DLD1 (cell line): ENCODE measurements around the gene TSPAN13.
"Not testable (repeated sequence)": the region's sequence is repeated elsewhere in the genome, so short reads cannot be mapped to it uniquely, and the experiment has no call there.

Experiments
- in situ Hi-C: cut with HindIII; loops from 2 replicates; pipeline ENCODE4 v1.10.0; 2017; ENCODE audit warnings: low sequenced_read_pairs

TSPAN13 gene

DNA sequence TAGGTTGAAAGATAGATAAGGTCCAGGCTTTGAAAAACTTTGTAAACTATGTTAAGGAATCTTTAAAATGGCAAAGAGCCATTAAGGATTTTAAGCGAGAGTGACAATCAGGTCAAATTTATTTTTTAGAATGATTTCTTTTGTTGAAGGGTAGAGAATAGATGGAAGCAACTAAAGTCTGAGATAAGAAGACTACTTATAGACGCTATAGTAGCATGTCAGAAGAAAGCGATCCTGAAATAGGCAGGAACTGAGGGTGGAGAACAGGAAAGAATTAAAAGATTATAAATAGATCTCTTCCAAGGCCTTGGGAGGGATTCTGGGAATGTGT, 13.0 kb upstream of the TSPAN13 start:
- in situ Hi-C loops = no loop called here

DNA sequence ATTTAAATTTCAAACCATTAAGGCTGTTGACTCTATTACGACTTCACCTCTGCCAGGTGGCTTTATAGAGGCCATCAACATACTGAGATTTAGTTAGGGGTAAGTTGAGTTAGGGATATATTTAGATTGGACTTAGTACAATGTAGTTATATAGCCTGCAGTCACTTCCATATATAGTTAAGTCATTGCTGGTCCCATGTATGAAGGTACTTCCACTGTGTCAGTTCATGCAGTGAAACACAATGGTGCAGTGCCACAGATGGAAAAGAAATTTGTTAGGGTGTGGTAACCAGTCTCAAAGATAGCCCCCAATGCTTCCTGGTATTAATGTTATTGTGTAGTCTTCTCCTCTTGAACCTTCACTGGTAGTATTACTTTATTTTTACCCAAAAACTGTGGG, 12.6 kb upstream of the TSPAN13 start:
- in situ Hi-C loops = no loop called here

DNA sequence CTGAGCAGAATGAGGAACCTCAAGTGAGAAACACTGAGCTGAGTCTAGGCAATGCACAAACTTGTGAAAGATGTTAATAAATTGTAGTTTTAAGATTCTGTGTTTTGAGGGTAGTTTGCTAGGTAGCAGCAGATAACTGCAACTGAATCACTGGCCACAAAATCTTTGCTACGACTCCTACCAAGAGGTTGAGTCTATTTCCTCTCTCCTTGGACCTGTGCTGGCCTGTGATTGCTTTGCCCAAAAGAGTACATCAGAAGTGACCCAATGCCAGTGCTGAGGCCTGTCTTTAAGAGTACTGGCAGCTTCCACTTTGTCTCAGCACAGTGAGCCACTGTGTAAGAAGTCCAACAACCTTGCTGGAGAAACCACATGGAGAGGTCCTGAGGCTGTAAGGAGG, 11.9 kb upstream of the TSPAN13 start:
- in situ Hi-C loops = no loop called here

DNA sequence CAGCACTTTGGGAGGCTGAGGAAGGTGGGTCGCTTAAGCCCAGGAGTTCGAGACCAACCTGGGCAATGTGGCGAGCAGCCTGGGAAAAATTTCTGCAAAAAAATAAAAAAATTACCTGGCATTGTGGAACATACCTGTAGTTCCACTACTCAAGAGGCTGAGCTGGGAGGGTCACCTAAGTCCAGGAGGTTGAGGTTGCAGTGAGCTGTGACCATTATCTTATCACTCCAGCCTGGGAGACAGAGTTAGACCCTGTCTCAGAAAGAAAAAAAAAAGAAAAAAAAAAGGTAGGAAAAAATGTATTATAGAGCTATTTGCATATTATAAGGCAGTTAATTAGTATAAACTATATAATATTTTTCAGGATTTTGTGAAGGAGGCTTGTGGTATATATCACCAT, 11.0 kb upstream of the TSPAN13 start:
- in situ Hi-C loops = no loop called here

DNA sequence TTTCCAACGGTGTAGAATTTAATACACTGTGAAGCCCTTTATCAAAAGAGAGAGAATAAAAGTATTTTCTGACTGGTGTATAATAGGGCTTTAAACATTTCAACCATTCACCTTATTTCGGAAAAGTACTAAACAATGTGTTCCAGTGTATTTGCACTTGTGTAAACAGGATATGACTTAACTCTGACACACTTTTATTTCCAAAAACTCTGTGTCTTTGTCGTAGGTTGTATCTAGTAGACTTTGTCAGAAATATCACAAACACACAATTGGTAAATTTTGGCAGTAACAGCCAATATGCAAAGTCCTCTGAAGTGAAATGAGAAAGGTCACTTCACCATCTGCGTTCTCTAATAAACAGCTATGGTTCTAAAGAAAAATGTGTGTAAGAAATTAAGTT, 10.3 kb upstream of the TSPAN13 start:
- in situ Hi-C loops = no loop called here

DNA sequence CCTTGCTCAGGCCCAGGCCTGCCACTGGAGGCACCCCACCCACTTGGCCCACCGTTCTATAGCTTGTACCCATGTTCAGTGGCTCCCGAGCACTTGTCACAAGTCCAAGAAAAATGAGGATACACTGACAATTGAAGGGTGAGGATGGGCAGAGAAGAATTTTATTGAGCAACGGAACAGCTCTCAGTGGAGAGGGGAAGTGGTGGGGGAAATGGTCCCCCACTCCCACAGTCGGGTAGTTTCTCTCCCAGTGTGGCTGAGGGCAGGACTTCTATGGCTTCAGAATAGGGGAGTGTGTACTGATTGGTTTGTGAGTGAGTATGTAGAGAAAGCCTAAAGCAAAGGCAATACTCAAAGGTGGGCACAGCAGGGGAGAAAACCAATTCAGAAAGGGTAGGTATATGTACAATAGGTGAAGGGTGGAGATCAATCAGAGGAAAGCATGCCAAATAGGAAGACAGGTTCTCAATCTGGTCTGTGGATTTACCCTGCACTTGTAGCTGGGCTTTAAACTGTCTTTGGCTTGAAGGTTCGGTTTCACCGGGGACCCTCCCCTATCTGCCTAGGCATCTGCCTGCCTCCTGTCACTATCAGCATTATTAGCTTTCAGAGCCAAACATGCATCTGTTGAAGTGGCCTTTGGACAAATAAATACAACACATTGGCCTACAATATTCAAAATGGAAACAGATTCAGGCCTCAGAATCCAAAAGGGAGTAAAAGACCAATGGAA, 8.9 kb upstream of the TSPAN13 start:
- in situ Hi-C loops = no loop called here

DNA sequence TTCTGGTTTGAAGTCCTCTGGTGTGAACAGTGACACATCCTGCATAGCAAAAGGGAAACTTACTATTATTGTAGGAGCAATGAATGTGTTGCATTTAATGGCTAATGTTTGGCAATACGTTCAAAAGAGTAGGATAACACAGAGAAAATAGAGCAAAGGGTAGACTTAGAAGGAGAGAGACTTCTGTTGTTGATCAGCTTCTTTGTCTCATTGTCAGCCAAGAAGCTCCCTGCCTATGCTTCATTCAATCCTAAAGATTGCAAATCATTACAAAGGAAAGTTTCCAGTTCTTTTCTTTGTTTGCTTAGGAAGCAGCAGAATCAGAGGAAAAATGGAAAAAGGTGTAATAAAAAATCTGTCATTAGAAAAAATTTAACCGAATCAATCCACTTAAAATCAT, 7.9 kb upstream of the TSPAN13 start:
- in situ Hi-C loops = no loop called here

DNA sequence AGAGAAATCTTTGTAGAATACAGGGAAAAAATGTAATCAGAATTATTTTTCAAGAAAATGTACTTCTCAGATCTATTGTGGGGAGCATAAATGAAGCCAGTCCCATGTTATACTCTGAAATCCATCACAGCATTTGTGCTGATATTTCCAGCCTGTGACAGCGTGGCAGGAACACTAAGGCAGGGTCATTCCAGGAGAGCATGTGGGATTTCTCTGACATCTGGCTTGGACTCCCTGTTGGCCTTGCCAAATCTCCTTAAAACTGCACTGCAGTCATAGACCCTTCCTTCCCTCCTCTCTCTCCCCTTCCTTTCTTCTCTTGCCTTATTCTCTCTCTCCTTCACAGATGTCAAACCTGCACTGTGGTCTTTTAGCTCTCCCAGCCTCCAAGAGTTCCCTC, 6.5 kb upstream of the TSPAN13 start:
- in situ Hi-C loops = no loop called here

DNA sequence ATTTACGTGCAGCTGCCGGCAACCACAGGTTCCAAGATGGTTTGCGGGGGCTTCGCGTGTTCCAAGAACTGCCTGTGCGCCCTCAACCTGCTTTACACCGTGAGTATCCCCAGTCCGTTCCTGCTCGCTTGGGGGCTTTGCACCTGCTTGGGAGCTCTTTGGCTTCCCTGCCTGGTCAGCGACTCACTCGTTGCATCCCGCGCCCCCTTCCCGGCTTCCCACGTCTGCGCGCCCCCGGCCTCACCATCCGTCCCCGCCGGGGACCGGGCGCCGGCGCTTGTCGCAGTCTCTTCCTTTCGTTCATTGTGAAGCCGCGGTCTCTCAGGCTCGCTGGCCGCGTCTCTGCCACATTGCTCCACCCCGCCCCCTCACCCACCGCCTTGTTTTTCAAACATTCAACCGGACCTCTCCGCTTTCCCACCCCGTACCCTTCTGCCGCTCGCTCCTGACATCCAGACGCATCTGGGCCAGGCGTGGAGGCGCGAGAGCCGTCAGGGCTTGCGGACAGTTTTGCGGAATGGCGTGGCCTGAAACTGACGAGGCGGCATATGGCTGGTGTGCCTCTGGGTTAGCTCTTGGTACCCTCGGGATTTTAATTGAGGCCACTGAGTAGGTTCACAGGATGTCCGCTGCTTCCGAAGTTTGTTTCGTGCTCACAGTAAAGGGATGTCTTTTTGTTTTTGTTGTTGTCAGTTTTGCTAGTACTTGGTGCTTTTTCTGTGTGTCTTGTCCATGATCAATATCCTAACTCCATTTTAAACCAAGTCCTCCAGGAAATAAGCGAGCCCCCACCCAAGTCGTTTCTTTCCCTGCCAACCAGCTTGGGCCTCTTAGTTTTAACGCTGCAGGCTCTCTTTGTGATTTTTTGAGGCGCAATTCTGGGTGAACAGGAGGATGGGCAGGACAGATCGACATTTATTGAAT, 639 bp downstream of the TSPAN13 start:
- in situ Hi-C loops = no loop called here

DNA sequence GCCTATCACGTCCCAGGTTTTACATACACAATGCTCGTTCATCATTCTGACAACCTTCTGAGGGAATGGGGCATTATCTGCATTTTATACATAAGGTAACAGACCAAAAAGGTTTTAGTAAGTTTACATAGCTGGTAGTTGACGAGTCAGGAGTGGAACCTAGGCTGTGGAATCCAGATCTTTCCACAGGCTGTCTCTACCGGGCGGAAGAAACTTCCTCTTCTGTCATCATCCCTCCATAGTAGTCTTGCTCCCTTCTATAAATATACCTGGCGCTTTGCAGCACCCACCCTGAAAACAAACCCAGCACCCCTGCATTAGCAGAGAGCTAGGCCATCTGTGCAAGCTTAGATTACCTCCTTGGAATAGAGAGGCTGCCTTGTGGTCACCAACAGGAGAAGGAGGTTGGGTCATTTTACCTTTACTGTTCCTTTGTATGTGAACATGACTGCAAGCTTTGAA, 1.3 kb downstream of the TSPAN13 start:
- in situ Hi-C loops = no loop called here

DNA sequence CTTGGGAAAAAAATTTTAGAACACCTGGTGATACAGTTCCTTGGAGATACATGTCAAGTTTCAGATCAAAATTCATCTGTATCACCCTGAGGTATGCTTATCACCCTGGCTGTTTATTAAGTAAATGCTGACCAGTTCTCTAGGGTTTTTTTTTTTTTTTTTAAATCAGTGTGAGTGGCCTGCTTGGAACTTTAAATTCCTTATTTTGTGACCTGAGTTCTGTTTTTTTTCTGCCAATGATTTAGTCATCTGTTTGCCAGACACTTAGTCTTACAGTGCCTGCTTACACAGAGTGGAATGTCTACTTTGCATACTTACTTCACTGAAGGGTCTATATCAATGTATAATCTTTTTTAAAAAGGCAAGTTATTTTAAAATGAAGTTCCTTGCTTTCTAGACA, 1.8 kb downstream of the TSPAN13 start:
- in situ Hi-C loops = no loop called here

DNA sequence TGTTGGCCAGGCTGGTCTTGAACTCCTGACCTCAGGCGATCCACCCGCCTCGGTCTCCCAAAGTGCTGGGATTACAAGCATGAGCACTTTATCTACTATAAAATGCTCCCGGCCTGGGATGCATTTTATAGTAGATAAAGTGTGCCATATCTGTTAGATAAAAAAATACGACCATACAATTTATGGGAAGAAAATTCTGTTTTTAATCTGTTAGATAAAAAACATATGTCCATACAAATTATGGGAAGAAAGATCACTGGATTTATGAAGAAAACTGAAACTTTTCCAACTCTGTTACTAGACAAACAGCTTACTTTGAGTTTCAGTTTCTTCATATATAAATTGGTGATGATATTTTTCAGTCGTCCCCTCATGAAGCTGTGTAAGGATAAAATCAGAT, 4.5 kb downstream of the TSPAN13 start:
- in situ Hi-C loops = no loop called here

DNA sequence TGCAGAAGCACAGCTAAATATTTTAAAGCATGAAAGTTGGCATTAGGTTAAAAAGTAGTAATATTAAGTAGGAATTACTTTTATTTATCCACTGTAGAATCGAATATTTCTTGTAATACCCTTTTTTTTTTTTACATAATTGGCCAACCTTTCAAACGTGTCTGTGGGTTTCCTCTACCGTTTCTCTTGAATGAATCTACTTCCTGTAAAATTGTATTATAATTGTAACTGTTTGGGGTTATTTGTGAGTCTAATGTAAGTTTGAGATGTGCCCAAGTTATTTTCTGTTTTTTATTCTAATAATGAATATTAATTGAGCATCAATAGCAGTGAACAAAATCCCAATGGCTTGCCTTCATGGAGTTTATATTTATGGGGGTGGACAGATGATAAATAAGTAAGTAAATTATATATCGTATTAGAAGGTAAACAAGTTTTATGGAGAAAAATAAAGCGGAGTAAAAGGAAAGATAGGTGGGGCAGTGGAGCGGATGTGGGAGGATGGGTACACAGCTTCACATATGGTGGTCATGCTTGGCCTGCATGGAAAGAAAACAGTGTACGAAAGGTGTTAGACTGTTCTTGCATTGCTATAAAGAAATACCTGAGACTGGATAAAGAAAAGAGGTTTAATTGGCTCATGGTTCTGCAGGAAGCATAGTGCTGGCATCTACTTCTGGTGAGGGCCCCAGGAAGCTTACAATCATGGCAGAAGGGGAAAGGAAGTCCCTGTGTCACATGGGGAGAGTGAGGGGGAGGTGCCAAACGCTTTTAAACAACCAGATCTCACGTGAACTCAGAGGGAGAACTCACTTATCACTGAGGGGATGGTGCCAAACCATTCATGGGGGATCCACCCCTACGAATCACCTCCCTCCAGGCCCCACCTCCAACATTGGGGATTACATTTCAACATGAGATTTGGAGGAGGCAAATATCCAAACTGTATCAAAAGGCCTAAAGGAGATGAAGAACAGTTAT, 5.4 kb downstream of the TSPAN13 start:
- in situ Hi-C loops = no loop called here

DNA sequence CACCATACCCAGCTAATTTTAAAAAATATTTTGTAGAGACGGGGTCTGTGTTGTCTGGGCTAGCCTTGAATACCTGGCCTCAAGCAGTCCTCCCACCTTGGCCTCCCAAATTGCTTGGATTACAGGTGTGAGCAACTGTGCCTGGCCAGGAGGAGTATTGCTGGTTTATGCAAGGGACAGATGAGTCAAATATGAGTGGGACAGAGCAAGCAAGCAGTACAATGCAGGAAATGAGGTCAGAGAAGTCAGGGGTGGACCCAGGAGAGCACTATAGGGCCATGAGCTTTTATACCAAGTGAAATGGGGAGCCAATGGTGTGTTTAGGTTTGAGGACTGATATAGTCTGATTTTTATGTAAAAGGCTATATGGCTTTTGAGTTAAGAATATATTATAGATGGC, 6.3 kb downstream of the TSPAN13 start:
- in situ Hi-C loops = no loop called here

DNA sequence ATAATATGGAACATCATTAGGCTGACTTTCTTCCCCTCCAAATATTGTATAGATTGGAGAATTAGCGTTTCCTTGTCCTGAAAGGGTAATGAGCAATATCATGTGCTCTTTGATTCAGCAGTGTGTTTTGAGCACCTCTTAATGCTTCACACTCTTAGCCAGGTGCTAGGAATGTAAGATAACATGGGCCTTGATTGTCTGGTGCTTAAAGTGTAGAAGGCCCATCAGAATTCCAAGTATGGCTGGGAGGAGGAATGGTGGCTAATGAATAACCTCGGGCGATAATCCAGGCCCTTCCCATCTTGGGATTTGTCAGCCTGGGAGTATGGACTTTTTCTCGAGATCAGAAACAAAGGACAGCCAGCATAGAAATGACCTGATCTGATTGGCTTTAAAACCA, 8.6 kb downstream of the TSPAN13 start:
- in situ Hi-C loops = no loop called here

DNA sequence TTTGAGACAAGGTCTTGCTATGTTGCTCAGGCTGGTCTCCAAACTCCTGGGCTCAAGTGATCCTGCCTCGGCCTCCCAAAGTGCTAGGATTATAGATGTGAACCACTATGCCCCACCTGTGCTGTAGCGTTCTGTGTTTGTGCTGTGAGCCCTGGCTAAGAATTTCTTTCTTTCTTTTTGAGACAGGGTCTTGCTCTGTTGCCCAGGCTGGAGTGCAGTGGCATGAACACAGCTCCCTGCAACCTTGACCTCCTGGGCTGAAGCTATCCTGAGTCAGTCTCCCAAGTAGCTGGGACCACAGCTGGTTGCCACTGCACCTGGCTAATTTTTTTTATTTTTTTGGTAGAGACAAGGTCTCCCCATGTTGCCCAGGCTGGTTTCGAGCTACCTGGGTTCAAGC, 11.4 kb downstream of the TSPAN13 start:
- in situ Hi-C loops = no loop called here

DNA sequence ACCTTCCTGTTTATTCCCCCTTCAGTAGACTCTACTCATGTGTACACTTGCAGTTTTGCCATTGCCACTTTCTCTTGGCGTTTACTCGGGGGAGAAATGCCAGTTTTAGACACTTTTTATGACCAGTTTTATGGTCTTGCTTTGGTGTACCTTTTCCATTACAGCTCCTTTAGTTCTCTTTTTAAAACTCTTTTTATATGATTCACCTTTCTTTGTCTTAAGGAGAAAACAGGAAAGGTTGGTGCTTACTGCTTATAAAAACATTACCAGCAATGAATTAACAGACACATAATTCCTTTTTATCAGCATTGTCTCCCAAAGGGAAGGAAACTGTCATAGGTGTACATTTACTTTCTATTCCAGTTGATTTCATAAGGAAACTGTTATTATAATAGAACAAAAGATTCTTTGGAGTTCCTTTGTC, 11.9 kb downstream of the TSPAN13 start:
- in situ Hi-C loops = no loop called here

DNA sequence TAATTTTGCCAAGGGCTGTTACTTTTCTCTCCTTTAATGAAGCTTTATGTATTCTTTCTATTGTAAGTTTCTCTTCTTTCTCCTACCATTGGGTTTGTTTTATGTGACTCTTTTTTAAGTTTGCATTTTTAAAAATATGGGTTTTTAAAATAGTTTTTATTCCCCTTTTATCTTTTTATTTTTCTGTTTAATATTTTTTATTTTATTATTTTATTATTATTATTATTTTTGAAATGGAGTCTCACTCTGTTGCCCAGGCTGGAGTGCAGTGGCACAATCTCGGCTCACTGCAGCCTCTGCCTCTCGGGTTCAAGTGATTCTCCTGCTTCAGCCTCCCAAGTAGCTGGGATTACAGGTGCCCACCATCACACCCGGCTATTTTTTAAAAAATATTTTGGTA, 16.4 kb downstream of the TSPAN13 start:
- in situ Hi-C loops = not testable (repeated sequence)

DNA sequence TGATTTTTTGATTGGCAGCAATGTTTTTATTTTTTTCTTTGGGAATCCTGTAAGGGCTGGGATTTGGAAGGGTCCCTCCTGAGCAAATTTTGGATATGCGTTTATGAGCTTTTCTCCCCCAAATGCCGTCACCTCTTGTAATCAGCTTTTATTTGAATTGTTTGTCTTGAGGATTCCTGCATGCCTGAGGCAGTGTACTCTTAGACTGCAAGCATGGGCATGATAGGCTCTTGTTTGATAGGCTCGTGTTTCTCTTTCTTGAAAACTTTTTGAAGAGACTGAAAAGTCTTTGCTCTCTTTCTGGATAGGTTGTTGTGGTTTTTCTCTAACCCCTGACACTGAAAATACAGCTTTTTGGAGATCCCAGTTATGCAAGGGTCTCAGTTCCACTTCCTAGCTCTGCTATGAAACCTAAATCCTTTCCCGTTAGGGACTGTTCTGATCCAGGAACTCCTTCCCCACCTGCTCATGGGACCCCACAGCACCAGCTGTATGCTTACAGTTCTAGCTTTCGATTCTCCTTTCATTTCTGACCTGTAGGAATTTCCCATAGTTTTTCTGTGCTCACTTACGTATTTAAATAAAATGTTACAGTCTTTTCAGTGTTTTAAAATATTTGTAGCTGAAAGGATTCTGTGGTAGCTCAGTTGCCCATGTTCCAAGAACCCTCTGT, 17.2 kb downstream of the TSPAN13 start:
- in situ Hi-C loops = no loop called here

DNA sequence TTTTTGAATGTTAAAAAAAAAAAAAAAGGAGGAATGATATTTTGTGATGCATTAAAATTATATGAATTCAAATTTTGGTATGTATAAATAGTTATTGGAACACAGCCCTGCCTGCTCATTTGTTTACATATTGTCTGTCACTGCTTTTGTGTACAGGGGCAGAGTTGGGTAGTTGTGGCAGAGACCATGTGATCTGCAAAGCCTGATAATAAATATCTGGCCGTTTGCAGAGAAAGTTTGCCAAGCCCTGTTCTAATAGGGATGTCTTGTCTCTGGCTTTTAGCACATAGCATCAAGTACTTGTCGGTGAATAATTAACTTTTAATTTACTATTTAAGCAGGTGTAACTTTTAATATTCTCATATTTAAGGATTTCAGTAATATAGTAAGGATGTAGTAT, 19.8 kb downstream of the TSPAN13 start:
- in situ Hi-C loops = no loop called here

DNA sequence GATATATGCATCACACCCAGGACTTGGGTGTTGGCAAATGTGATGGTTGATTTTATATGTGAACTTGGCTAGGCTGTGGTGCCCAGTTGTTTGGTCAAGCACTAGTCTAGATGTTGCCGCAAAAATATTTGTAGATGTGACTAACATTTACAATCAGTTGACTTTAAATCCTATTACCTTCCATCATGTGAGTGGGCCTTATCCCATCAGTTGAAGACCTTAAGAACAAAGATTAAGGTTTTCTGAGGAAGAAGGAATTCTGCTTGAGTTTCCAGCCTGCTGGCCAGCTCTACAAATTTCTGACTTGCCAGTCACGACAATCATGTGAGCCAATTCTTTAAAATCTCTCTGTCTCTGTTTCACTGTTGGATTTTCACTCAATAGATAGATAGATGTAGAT, 20.3 kb downstream of the TSPAN13 start:
- in situ Hi-C loops = no loop called here
